H9 (cell line): ENCODE results near the gene PARD6G. TPM values are rescaled to one million over a fixed set of nuclear protein-coding genes. Genes with fewer than 3 reads are reported as not detected.

ENCODE experiments used
- DNase-seq: peaks from one replicate; pipeline ENCODE4 v3.0.0-alpha.2; 2017
- H2AFZ ChIP-seq: one replicate; pipeline ENCODE4 v1.6.1; 2013; ENCODE audit warnings: mild to moderate bottlenecking, low read length, control low read depth, moderate library complexity
- H2AK5ac ChIP-seq: 2 replicates; pipeline ENCODE4 v1.6.1; 2013; ENCODE audit warnings: low read length, control low read depth, mixed read lengths; ENCODE audit not compliant: insufficient read length
- H2BK120ac ChIP-seq: one replicate; pipeline ENCODE4 v1.6.1; 2013; ENCODE audit warnings: low read depth, mild to moderate bottlenecking, low read length, control low read depth, inconsistent platforms; ENCODE audit not compliant: poor library complexity, severe bottlenecking
- H2BK12ac ChIP-seq: 2 replicates; pipeline ENCODE4 v1.6.1; 2013; ENCODE audit warnings: low read length, control low read depth, mixed read lengths, low read depth; ENCODE audit not compliant: insufficient read length
- H2BK15ac ChIP-seq: 2 replicates; pipeline ENCODE4 v1.6.1; 2013; ENCODE audit warnings: low read depth, low read length, control low read depth
- H2BK20ac ChIP-seq: one replicate; pipeline ENCODE4 v1.6.1; 2013; ENCODE audit warnings: low read depth, mild to moderate bottlenecking, low read length, control low read depth, inconsistent platforms; ENCODE audit not compliant: poor library complexity, severe bottlenecking
- H2BK5ac ChIP-seq: 2 replicates; pipeline ENCODE4 v1.6.1; 2013; ENCODE audit warnings: low read length, control low read depth, mixed read lengths; ENCODE audit not compliant: insufficient read length
- H3K14ac ChIP-seq: 2 replicates; pipeline ENCODE4 v1.6.1; 2013; ENCODE audit warnings: low read length, control low read depth; ENCODE audit not compliant: insufficient read depth
- H3K18ac ChIP-seq: 2 replicates; pipeline ENCODE4 v1.6.1; 2013; ENCODE audit warnings: low read depth, mild to moderate bottlenecking, mixed read lengths, low read length, control low read depth; ENCODE audit not compliant: insufficient read length
- H3K23ac ChIP-seq: 2 replicates; pipeline ENCODE4 v1.6.1; 2013; ENCODE audit warnings: low read length, control low read depth, mixed read lengths, low read depth; ENCODE audit not compliant: insufficient read length
- H3K23me2 ChIP-seq: 2 replicates; pipeline ENCODE4 v1.6.1; 2013; ENCODE audit warnings: low read depth, mild to moderate bottlenecking, mixed read lengths, low read length, control low read depth; ENCODE audit not compliant: insufficient read length, poor library complexity, severe bottlenecking
- H3K27ac ChIP-seq: 2 replicates; pipeline ENCODE4 v1.5.1; 2013; ENCODE audit warnings: low read length, control low read depth, mixed read lengths, low read depth; ENCODE audit not compliant: insufficient read length
- H3K27me3 ChIP-seq: 2 replicates; pipeline ENCODE4 v1.6.1; 2013; ENCODE audit warnings: low read length, control low read depth, inconsistent platforms; ENCODE audit not compliant: insufficient read depth
- H3K4ac ChIP-seq: 2 replicates; pipeline ENCODE4 v1.6.1; 2013; ENCODE audit warnings: low read depth, mild to moderate bottlenecking, control low read depth, inconsistent platforms, low read length, moderate library complexity
- H3K4me1 ChIP-seq: 2 replicates; pipeline ENCODE4 v1.6.1; 2013; ENCODE audit warnings: low read length, control low read depth, inconsistent platforms; ENCODE audit not compliant: insufficient read depth
- H3K4me2 ChIP-seq: 2 replicates; pipeline ENCODE4 v1.6.1; 2013; ENCODE audit warnings: low read length, control low read depth, mixed read lengths; ENCODE audit not compliant: insufficient read length, insufficient read depth
- H3K56ac ChIP-seq: 2 replicates; pipeline ENCODE4 v1.6.1; 2013; ENCODE audit warnings: low read depth, mild to moderate bottlenecking, mixed read lengths, low read length, control low read depth; ENCODE audit not compliant: insufficient read length
- H3K79me1 ChIP-seq: 2 replicates; pipeline ENCODE4 v1.6.1; 2013; ENCODE audit warnings: low read depth, mild to moderate bottlenecking, moderate library complexity, low read length, control low read depth, inconsistent platforms; ENCODE audit not compliant: insufficient read depth, poor library complexity, severe bottlenecking
- H3K79me2 ChIP-seq: 2 replicates; pipeline ENCODE4 v1.6.1; 2013; ENCODE audit warnings: low read length, control low read depth, inconsistent platforms; ENCODE audit not compliant: insufficient read depth
- H3K9ac ChIP-seq: 2 replicates; pipeline ENCODE4 v1.6.1; 2013; ENCODE audit warnings: low read length, control low read depth, mixed read lengths; ENCODE audit not compliant: insufficient read length; ENCODE audit errors: extremely low read depth
- H3K9me3 ChIP-seq: one replicate; pipeline ENCODE4 v1.6.1; 2013; ENCODE audit warnings: low read depth, low read length, inconsistent platforms; ENCODE audit not compliant: control insufficient read depth
- H3T11ph ChIP-seq: one replicate; pipeline ENCODE4 v1.6.1; 2013; ENCODE audit warnings: mild to moderate bottlenecking, low read length, control low read depth, inconsistent platforms
- H4K20me1 ChIP-seq: one replicate; pipeline ENCODE4 v1.6.1; 2013; ENCODE audit not compliant: control insufficient read depth, insufficient read length, insufficient read depth
- H4K5ac ChIP-seq: 2 replicates; pipeline ENCODE4 v1.6.1; 2013; ENCODE audit warnings: low read depth, mild to moderate bottlenecking, mixed read lengths, low read length, control low read depth; ENCODE audit not compliant: insufficient read length
- H4K8ac ChIP-seq: replicated peaks from 2 replicates; pipeline ENCODE4 v1.6.1; 2013; ENCODE audit warnings: low read length, control low read depth, mixed read lengths, low read depth; ENCODE audit not compliant: insufficient read length
- H4K91ac ChIP-seq: 2 replicates; pipeline ENCODE4 v1.6.1; 2013; ENCODE audit warnings: low read depth, mild to moderate bottlenecking, moderate library complexity, mixed read lengths, low read length, control low read depth; ENCODE audit not compliant: insufficient read length
- H3K27ac Mint-ChIP-seq, 3 experiments: 2 replicates in 2 of 3; 3 replicates in 1 of 3; pipeline ENCODE4 v1.8.0; 2020 to 2021; ENCODE audit warnings: mixed read lengths in 3 of 3, mild to moderate bottlenecking in 1 of 3, moderate library complexity in 1 of 3
- H3K27me3 Mint-ChIP-seq: 2 replicates; pipeline ENCODE4 v1.8.0; 2021; ENCODE audit warnings: low read depth, mild to moderate bottlenecking, moderate library complexity, mixed read lengths
- H3K36me3 Mint-ChIP-seq, 3 experiments: 2 replicates in 2 of 3; 3 replicates in 1 of 3; pipeline ENCODE4 v1.8.0; 2020 to 2021; ENCODE audit warnings: low read depth in 3 of 3, mixed read lengths in 3 of 3; ENCODE audit not compliant: insufficient read depth in 1 of 3
- H3K4me1 Mint-ChIP-seq, 2 experiments: 2 replicates each; pipeline ENCODE4 v1.8.0; 2020; ENCODE audit warnings: mixed read lengths in 2 of 2
- H3K4me3 Mint-ChIP-seq, 2 experiments: 2 replicates in 1 of 2; 3 replicates in 1 of 2; pipeline ENCODE4 v1.8.0; 2020 to 2021; ENCODE audit warnings: mild to moderate bottlenecking in 2 of 2, mixed read lengths in 2 of 2, moderate library complexity in 1 of 2
- H3K9me3 Mint-ChIP-seq, 2 experiments: 2 replicates in 1 of 2; 3 replicates in 1 of 2; pipeline ENCODE4 v1.8.0; 2020; ENCODE audit warnings: mild to moderate bottlenecking in 2 of 2, mixed read lengths in 2 of 2, moderate library complexity in 1 of 2
- CTCF ChIP-seq: fragments of 200-600 bp; sonication (generic); conservative IDR thresholded peaks from 3 replicates; pipeline ENCODE4 v1.8.0; 2021; ENCODE audit warnings: antibody characterized with exemption, mild to moderate bottlenecking
- WGBS: extraction: QIAGEN DNeasy Blood & Tissue Kit; methylation state at CpG from one replicate; pipeline ENCODE4 v1.1.7; 2013; ENCODE audit warnings: missing lambda C conversion rate, low lambda C conversion rate, mixed read lengths; ENCODE audit not compliant: insufficient read length; ENCODE audit errors: extremely low coverage; 5-methylcytosine and 5-hydroxymethylcytosine counted together
- total RNA-seq: library from RNA; stranded (reverse); gene quantifications from 2 replicates; pipeline ENCODE4 v1.2.1, GENCODE V29; 2021

The PARD6G gene
- total RNA-seq, 1 experiment from 2014 or later: 11.2 TPM

DNA sequence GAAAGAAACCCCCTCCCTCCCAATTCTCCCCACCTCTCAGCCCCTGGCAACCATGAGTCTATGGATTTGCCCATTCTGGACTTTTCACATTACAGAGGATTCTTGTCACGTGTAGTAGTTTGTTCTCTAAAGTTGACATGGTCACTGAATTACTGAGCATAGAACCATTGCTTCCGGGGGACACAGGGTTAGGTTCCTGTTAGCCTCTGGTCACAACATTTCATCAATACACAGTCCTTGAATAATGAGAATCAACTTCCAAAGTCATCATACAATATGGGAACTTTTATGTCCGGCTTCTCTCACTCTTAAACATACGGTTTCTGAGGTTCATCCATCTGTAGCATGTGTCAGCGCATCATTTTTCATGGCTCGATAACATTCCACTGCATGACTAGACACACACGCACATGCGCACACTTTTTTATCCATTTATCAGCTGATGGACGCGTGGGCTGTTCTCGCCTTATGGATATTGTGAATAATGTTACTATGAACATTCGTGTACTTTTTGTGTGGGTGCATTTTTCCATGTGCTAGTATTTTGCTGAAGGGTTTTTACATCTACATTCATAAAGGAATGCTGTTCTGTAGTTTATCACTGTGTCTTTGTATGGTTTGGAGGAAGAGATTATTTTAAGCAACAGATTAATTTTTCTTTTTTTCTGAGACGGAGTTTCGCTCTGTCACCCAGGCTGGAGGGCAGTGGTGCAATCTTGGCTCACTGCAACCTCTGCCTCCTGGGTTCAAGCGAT lies 48.1 kb downstream of the PARD6G start:
- Histone ChIP-seq H3K9me3 (no peaks in the 10 kb centered on the region), H3K27me3 (no peaks in the 10 kb centered on the region), H2BK120ac (no peak overlapping the region), H3K56ac (no peak overlapping the region), H3T11ph (no peak overlapping the region), H3K4ac (no peak overlapping the region), H3K79me2 (no peaks in the 10 kb centered on the region), H3K23ac (no peak overlapping the region), H3K79me1 (no peaks in the 10 kb centered on the region), H3K27ac (no peak overlapping the region), H2AFZ (no peak overlapping the region), H2BK15ac (no peak overlapping the region), H3K23me2 (no peaks in the 10 kb centered on the region), H2BK20ac (no peak overlapping the region), H3K14ac (no peak overlapping the region), H3K9ac (no peak overlapping the region), H3K18ac (no peak overlapping the region), H4K5ac (no peak overlapping the region), H3K4me1 (peaks cover 9% of the 10 kb centered on the region), H4K91ac (no peak overlapping the region), H2BK5ac (no peak overlapping the region), H2BK12ac (no peak overlapping the region), H4K8ac (no peak overlapping the region), H2AK5ac (no peak overlapping the region), H4K20me1 (no peaks in the 10 kb centered on the region), H3K4me2 (no peak overlapping the region)
- Mint-ChIP-seq H3K27ac (no peak overlapping the region; a peak in 1 of 7 replicates), H3K4me3 (no peak overlapping the region), H3K4me1 (peaks cover 44 to 54% of the 10 kb centered on the region in 2 experiments), H3K36me3 (no peaks in the 10 kb centered on the region), H3K9me3 (no peaks in the 10 kb centered on the region; a peak in 1 of 5 replicates), H3K27me3 (peaks cover 3% of the 10 kb centered on the region; the same call in 1 of the 2 replicates)
- no peak for DNase-seq
- no CpG with 5 or more reads among the region's 15 CpGs for WGBS
- no peak for TF ChIP-seq CTCF
